Prostate gland (tissue), 2 donors: Measurements from ENCODE around the gene ARHGAP45. TPM values are rescaled to one million over a fixed set of nuclear protein-coding genes. Genes with fewer than 3 reads are reported as not detected.

Source experiments
- DNase-seq: peaks from one replicate; pipeline ENCODE4 v3.0.0-alpha.2; 2019; ENCODE audit warnings: low spot score
- H3K27ac ChIP-seq, 2 donors: fragments of 200-600 bp; sonication (generic); 2 replicates each; pipeline ENCODE4 v1.5.1; 2017 to 2019
- H3K27me3 ChIP-seq: fragments of 200-600 bp; sonication (generic); replicated peaks from 2 replicates; pipeline ENCODE4 v1.5.1; 2019; ENCODE audit not compliant: insufficient read depth
- H3K36me3 ChIP-seq, 2 donors: fragments of 200-600 bp; sonication (generic); 1 replicate in 1 of 2; 2 replicates in 1 of 2; pipeline versions ENCODE4 v1.5.1 to v1.8.1; 2017 to 2019
- H3K4me1 ChIP-seq: fragments of 200-600 bp; sonication (generic); replicated peaks from 2 replicates; pipeline ENCODE4 v1.5.1; 2019
- H3K4me3 ChIP-seq, 2 donors: fragments of 200-600 bp; sonication (generic); 2 replicates each; pipeline ENCODE4 v1.5.1; 2017 to 2019
- H3K9me3 ChIP-seq: fragments of 200-600 bp; sonication (generic); 2 replicates; pipeline ENCODE4 v1.5.1; 2017
- CTCF ChIP-seq, 4 experiments: fragments of 200-600 bp in 2 of 4; fragments of 450-650 bp in 2 of 4; sonication (generic) in 2 of 4; IDR thresholded peaks; 1 replicate in 3 of 4; 2 replicates in 1 of 4; pipeline ENCODE4 v1.5.1; 2016 to 2019; ENCODE audit warnings: antibody characterized with exemption in 4 of 4, mild to moderate bottlenecking in 2 of 4, moderate library complexity in 2 of 4
- POLR2A ChIP-seq: fragments of 450-650 bp; IDR thresholded peaks from one replicate; pipeline ENCODE4 v1.6.1; 2016; ENCODE audit warnings: antibody characterized with exemption, mild to moderate bottlenecking
- POLR2AphosphoS5 ChIP-seq: sonication (generic); formaldehyde crosslinking; IDR thresholded peaks from one replicate; pipeline ENCODE4 v1.6.1; 2017; ENCODE audit warnings: antibody characterized with exemption
- WGBS: methylation state at CpG from one replicate; pipeline ENCODE4 v1.1.5; 2018; 5-methylcytosine and 5-hydroxymethylcytosine counted together
- intact Hi-C: fragments of 100-400 bp; cut with DNase I; formaldehyde crosslinking; loops from one replicate; pipeline ENCODE4 v1.14.2; 2022
- total RNA-seq, 2 donors: library from RNA; depleted of rRNA; stranded (reverse); fragments of >200 nt; gene quantifications; one replicate each; pipeline ENCODE4 v1.1.0, GENCODE V29; 2016

Gene ARHGAP45
- total RNA-seq, 2 donors from 2014 or later: 8.9 to 26.2 TPM

- intact Hi-C loops: loop anchor here (10.0 kb wide), 1 partner anchor 209 kb away; the partner anchor contains the start of genes ATP5F1D and MIDN
- Histone ChIP-seq H3K27ac (no peak overlapping the region), H3K27me3 (no peaks in the 10 kb centered on the region), H3K4me1 (peaks cover 3% of the 10 kb centered on the region), H3K36me3 (peaks cover 2 to 13% of the 10 kb centered on the region in 2 donors), H3K4me3 (no peak overlapping the region), H3K9me3 (no peaks in the 10 kb centered on the region)
- WGBS: 85% methylated on average over 29 of the region's 29 CpGs
- no peak for DNase-seq
- TF ChIP-seq POLR2AphosphoS5: no peak
- TF ChIP-seq POLR2A: no peak
- TF ChIP-seq CTCF (IDR thresholded peaks at IDR 0.05): no peak
These were observed 30.9 kb upstream of the ARHGAP45 start for GRCh38 chr19:1035998-1036621.

- H3K27me3 ChIP-seq: no peaks in the 10 kb centered on the region
- no peak overlapping the region for H3K4me3 ChIP-seq
- TF ChIP-seq CTCF (IDR thresholded peaks at IDR 0.05) (no peak), POLR2A (no peak), POLR2AphosphoS5 (no peak)
- no peak for DNase-seq
- H3K27ac ChIP-seq: no peak overlapping the region
- 65% methylated on average over 22 of the region's 22 CpGs for WGBS
- no peaks in the 10 kb centered on the region for H3K9me3 ChIP-seq
- H3K36me3 ChIP-seq: peaks cover 2 to 8% of the 10 kb centered on the region in 2 donors
- intact Hi-C loops: loop anchor here (10.0 kb wide), 1 partner anchor 207 kb away; the partner anchor contains the start of genes ATP5F1D and MIDN
- peaks cover 3% of the 10 kb centered on the region for H3K4me1 ChIP-seq
These were observed 29.3 kb upstream of the ARHGAP45 start for GRCh38 chr19:1037621-1038064.

- no peaks in the 10 kb centered on the region for H3K27me3 ChIP-seq
- H3K4me3 ChIP-seq: no peak overlapping the region
- H3K36me3 ChIP-seq: no peaks in the 10 kb centered on the region
- peak overlapping the region in 1 of 2 donors; percentile 6 for H3K27ac ChIP-seq
- no peak for TF ChIP-seq CTCF (IDR thresholded peaks at IDR 0.05)
- TF ChIP-seq POLR2A: no peak
- no peak for TF ChIP-seq POLR2AphosphoS5
- intact Hi-C loops: loop anchor here (10.0 kb wide), 1 partner anchor 206 kb away; the partner anchor contains the start of genes ATP5F1D and MIDN
- no peaks in the 10 kb centered on the region for H3K9me3 ChIP-seq
- H3K4me1 ChIP-seq: peaks cover 3% of the 10 kb centered on the region
- no peak for DNase-seq
- WGBS: 57% methylated on average over 22 of the region's 22 CpGs
These were observed 27.9 kb upstream of the ARHGAP45 start for GRCh38 chr19:1038978-1039645.

- Histone ChIP-seq H3K27me3 (no peaks in the 10 kb centered on the region), H3K36me3 (no peaks in the 10 kb centered on the region), H3K4me1 (peaks cover 3% of the 10 kb centered on the region), H3K9me3 (no peaks in the 10 kb centered on the region), H3K27ac (peak within 1 kb of the TSS in 1 of 2 donors; percentile 6), H3K4me3 (peak within 1 kb of the TSS; percentile 28 to 43)
- peak; percentile 76 for TF ChIP-seq POLR2A
- TF ChIP-seq CTCF (IDR thresholded peaks at IDR 0.05): peak in 2 of 4 experiments; percentile 34 to 41
- TF ChIP-seq POLR2AphosphoS5: peak; percentile 99
- peak; percentile 98 for DNase-seq
- WGBS: under 1% methylated on average over 50 of the region's 56 CpGs
- intact Hi-C loops: loop anchor here (10.0 kb wide), 1 partner anchor 205 kb away; the partner anchor contains the start of genes ATP5F1D and MIDN
These were observed 27.1 kb upstream of the ARHGAP45 start, which contains the start of gene ABCA7 for GRCh38 chr19:1039646-1040475. ABCA7 (plus strand) TSS chr19:1040107; CDS start chr19:1041362, 1,255 bp downstream.
